OCI-LY1 (cell line): ENCODE data around the gene DMD.

Experiments
- H2AFZ ChIP-seq: fragments of 200-600 bp; sonication (generic), shearing (Covaris generic); 2 replicates; pipeline ENCODE4 v1.6.0; 2014; ENCODE audit warnings: antibody characterized with exemption, mild to moderate bottlenecking, low read length
- H3F3A ChIP-seq: fragments of 200-600 bp; sonication (generic), shearing (Covaris generic); 2 replicates; pipeline ENCODE4 v1.6.0; 2014; ENCODE audit warnings: mild to moderate bottlenecking, antibody characterized with exemption, low read length, moderate library complexity; ENCODE audit not compliant: insufficient read depth
- H3K27ac ChIP-seq: fragments of 200-600 bp; sonication (generic); 2 replicates; pipeline ENCODE4 v1.5.1; 2014; ENCODE audit warnings: low read length, mixed run types, mild to moderate bottlenecking, low read depth; ENCODE audit not compliant: poor library complexity, severe bottlenecking
- H3K27me3 ChIP-seq: fragments of 200-600 bp; sonication (generic); 2 replicates; pipeline ENCODE4 v1.6.0; 2014; ENCODE audit warnings: antibody characterized with exemption, mild to moderate bottlenecking, low read length, moderate library complexity; ENCODE audit not compliant: insufficient read depth
- H3K36me3 ChIP-seq: fragments of 200-600 bp; sonication (generic); 2 replicates; pipeline ENCODE4 v1.6.1; 2014; ENCODE audit warnings: mild to moderate bottlenecking, antibody characterized with exemption, low read length, moderate library complexity, mixed read lengths; ENCODE audit not compliant: insufficient read depth
- H3K4me1 ChIP-seq: fragments of 200-600 bp; sonication (generic); 2 replicates; pipeline ENCODE4 v1.5.1; 2014; ENCODE audit warnings: mild to moderate bottlenecking, low read length, moderate library complexity; ENCODE audit not compliant: insufficient read depth, severe bottlenecking
- H3K4me2 ChIP-seq: fragments of 200-600 bp; sonication (generic), shearing (Covaris generic); 2 replicates; pipeline ENCODE4 v1.6.1; 2014; ENCODE audit warnings: low read length
- H3K4me3 ChIP-seq: fragments of 200-600 bp; sonication (generic); 2 replicates; pipeline ENCODE4 v1.5.1; 2014; ENCODE audit warnings: low read length, low read depth, mild to moderate bottlenecking, mixed read lengths; ENCODE audit not compliant: poor library complexity, severe bottlenecking
- H3K79me2 ChIP-seq: fragments of 200-600 bp; shearing (Covaris generic); 2 replicates; pipeline ENCODE4 v1.6.1; 2016; ENCODE audit warnings: mixed run types, low read length, mixed read lengths; ENCODE audit not compliant: insufficient read depth
- H3K9ac ChIP-seq: fragments of 200-600 bp; sonication (generic), shearing (Covaris generic); 2 replicates; pipeline ENCODE4 v1.6.1; 2014; ENCODE audit warnings: mild to moderate bottlenecking, low read length, mixed read lengths
- H3K9me2 ChIP-seq: fragments of 200-600 bp; sonication (generic), shearing (Covaris generic); 2 replicates; pipeline ENCODE4 v1.6.1; 2014; ENCODE audit warnings: low read depth, mild to moderate bottlenecking, low read length, mixed read lengths
- H3K9me3 ChIP-seq: fragments of 200-600 bp; shearing (Covaris generic); 2 replicates; pipeline ENCODE4 v1.6.1; 2014; ENCODE audit warnings: low read length, mixed read lengths
- H4K20me1 ChIP-seq: fragments of 200-600 bp; sonication (generic), shearing (Covaris generic); 2 replicates; pipeline ENCODE4 v1.6.0; 2016; ENCODE audit warnings: mild to moderate bottlenecking, low read length; ENCODE audit not compliant: insufficient read depth
- CTCF ChIP-seq: fragments of 200-600 bp; sonication (generic), shearing (Covaris generic); IDR thresholded peaks from 2 replicates; pipeline ENCODE4 v1.5.1; 2017; ENCODE audit warnings: mild to moderate bottlenecking, antibody characterized with exemption, low read length, moderate library complexity, mixed read lengths
- EZH2 ChIP-seq: fragments of 200-600 bp; sonication (generic), shearing (Covaris generic); IDR thresholded peaks from 2 replicates; pipeline ENCODE4 v1.8.0; 2017; ENCODE audit warnings: borderline replicate concordance, mixed run types, mild to moderate bottlenecking, antibody characterized with exemption, low read length, moderate library complexity, mixed read lengths

The DMD gene

GRCh38 chrX:32591589-32591988 lies 619.8 kb downstream of the DMD start:
- H4K20me1 ChIP-seq = no peaks in the 10 kb centered on the region

GRCh38 chrX:32582729-32583128 lies 628.6 kb downstream of the DMD start:
- Histone ChIP-seq H3K27ac (no peak overlapping the region), H3F3A (no peaks in the 10 kb centered on the region), H4K20me1 (no peaks in the 10 kb centered on the region), H3K9me2 (no peaks in the 10 kb centered on the region), H2AFZ (no peak overlapping the region), H3K27me3 (no peaks in the 10 kb centered on the region), H3K4me1 (no peaks in the 10 kb centered on the region), H3K4me3 (no peak overlapping the region), H3K9ac (no peak overlapping the region), H3K79me2 (no peaks in the 10 kb centered on the region), H3K4me2 (no peak overlapping the region), H3K36me3 (no peaks in the 10 kb centered on the region), H3K9me3 (no peaks in the 10 kb centered on the region)
- TF ChIP-seq CTCF = no peak
- TF ChIP-seq EZH2 = no peak

More at GRCh38 chrX:32591589-32591988, 619.8 kb downstream of the DMD start:
- Histone ChIP-seq H2AFZ (no peak overlapping the region), H3K27me3 (no peaks in the 10 kb centered on the region), H3K79me2 (no peaks in the 10 kb centered on the region), H3F3A (no peaks in the 10 kb centered on the region), H3K36me3 (peaks cover 19% of the 10 kb centered on the region), H3K4me2 (no peak overlapping the region), H3K9me2 (no peaks in the 10 kb centered on the region), H3K27ac (no peak overlapping the region), H3K4me1 (no peaks in the 10 kb centered on the region), H3K9ac (no peak overlapping the region), H3K4me3 (no peak overlapping the region), H3K9me3 (no peaks in the 10 kb centered on the region)
- no peak for TF ChIP-seq CTCF
- TF ChIP-seq EZH2 = no peak

DNA sequence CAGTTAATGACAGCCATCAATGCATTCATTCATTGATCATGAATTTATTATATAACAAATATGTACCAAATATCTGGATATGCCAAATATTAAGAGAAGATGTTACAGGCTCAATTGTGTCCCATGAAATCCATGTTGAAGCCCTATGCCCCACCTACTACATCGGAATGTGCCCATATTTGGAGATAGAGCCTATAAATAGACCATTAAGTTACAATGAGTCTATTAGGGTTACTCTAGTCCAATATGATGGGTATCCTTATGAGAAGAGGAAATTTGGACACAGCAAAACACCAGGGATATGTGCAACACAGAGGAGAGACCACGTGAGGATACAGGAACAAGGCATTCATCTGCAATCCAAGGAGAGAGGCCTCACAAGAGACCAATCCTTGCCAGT lies 634.5 kb downstream of the DMD start:
- TF ChIP-seq CTCF (no peak), EZH2 (no peak)
- Histone ChIP-seq H3K79me2 (no peaks in the 10 kb centered on the region), H4K20me1 (no peaks in the 10 kb centered on the region), H3K4me3 (no peak overlapping the region), H3K27ac (no peak overlapping the region), H3K9me3 (no peaks in the 10 kb centered on the region), H3K9ac (no peak overlapping the region), H3F3A (no peaks in the 10 kb centered on the region), H3K4me1 (no peaks in the 10 kb centered on the region), H3K36me3 (no peaks in the 10 kb centered on the region), H2AFZ (no peak overlapping the region), H3K27me3 (no peaks in the 10 kb centered on the region), H3K9me2 (no peaks in the 10 kb centered on the region), H3K4me2 (no peak overlapping the region)
